HEK293T (cell line): ENCODE results near the gene RPS6KA1.

ENCODE experiments used
- CTCF ChIA-PET: fragments of 350-600 bp; formaldehyde crosslinking; extraction: SDS; loops from one replicate; lab custom pipeline; 2021; ENCODE audit warnings: antibody characterized with exemption, inconsistent platforms; lab: Yijun Ruan, JAX
- POLR2A ChIA-PET: fragments of 350-600 bp; formaldehyde crosslinking; extraction: SDS; loops from one replicate; lab custom pipeline; 2020; ENCODE audit warnings: antibody characterized with exemption, inconsistent platforms; lab: Yijun Ruan, JAX
- DNase-seq: peaks from one replicate; pipeline ENCODE4 v3.0.0; 2012; ENCODE audit warnings: mixed read lengths; ENCODE audit errors: extremely low spot score
- ARNT ChIP-seq: fragments of 450-650 bp; IDR thresholded peaks from 2 replicates; pipeline ENCODE4 v1.6.1; 2017; ENCODE audit warnings: mild to moderate bottlenecking
- BHLHE40 ChIP-seq: fragments of 450-650 bp; IDR thresholded peaks from 2 replicates; pipeline ENCODE4 v1.6.1; 2016; ENCODE audit warnings: mild to moderate bottlenecking, moderate library complexity, borderline replicate concordance
- CTBP1 ChIP-seq: fragments of 450-650 bp; IDR thresholded peaks from 2 replicates; pipeline ENCODE4 v1.6.1; 2016; ENCODE audit warnings: borderline replicate concordance
- ELF4 ChIP-seq: fragments of 450-650 bp; IDR thresholded peaks from 2 replicates; pipeline ENCODE4 v1.6.1; 2017; ENCODE audit warnings: antibody characterized with exemption
- FOXA1 ChIP-seq: fragments of 450-650 bp; IDR thresholded peaks from 2 replicates; pipeline ENCODE4 v1.6.1; 2016; ENCODE audit warnings: mild to moderate bottlenecking
- FOXK2 ChIP-seq: fragments of 450-650 bp; IDR thresholded peaks from 2 replicates; pipeline ENCODE4 v1.6.1; 2016; ENCODE audit warnings: mild to moderate bottlenecking
- FOXM1 ChIP-seq: fragments of 450-650 bp; IDR thresholded peaks from 2 replicates; pipeline ENCODE4 v1.6.1; 2017; ENCODE audit warnings: mild to moderate bottlenecking, borderline replicate concordance
- HDGF ChIP-seq: fragments of 450-650 bp; IDR thresholded peaks from 2 replicates; pipeline ENCODE4 v1.6.1; 2017; ENCODE audit warnings: antibody characterized with exemption, borderline replicate concordance
- L3MBTL2 ChIP-seq: fragments of 450-650 bp; conservative IDR thresholded peaks from 2 replicates; pipeline ENCODE4 v1.6.1; 2016; ENCODE audit warnings: mild to moderate bottlenecking
- LEF1 ChIP-seq: fragments of 450-650 bp; IDR thresholded peaks from 2 replicates; pipeline ENCODE4 v1.6.1; 2017; ENCODE audit warnings: mild to moderate bottlenecking, borderline replicate concordance
- NFRKB ChIP-seq: fragments of 450-650 bp; IDR thresholded peaks from 2 replicates; pipeline ENCODE4 v1.6.1; 2016; ENCODE audit warnings: mild to moderate bottlenecking, moderate library complexity
- SP1 ChIP-seq: fragments of 450-650 bp; IDR thresholded peaks from 2 replicates; pipeline ENCODE4 v1.6.1; 2017
- SUZ12 ChIP-seq: fragments of 450-650 bp; IDR thresholded peaks from 2 replicates; pipeline ENCODE4 v1.6.1; 2016; ENCODE audit warnings: mild to moderate bottlenecking
- TARDBP ChIP-seq: fragments of 450-650 bp; IDR thresholded peaks from 2 replicates; pipeline ENCODE4 v1.6.1; 2016
- ZNF384 ChIP-seq: fragments of 450-650 bp; IDR thresholded peaks from 2 replicates; pipeline ENCODE4 v1.6.1; 2016
- TF ChIP-seq, protein P1 (sequence below): fragments of 450-650 bp; IDR thresholded peaks from 2 replicates; pipeline ENCODE4 v1.6.1; 2016

RPS6KA1 gene

DNA sequence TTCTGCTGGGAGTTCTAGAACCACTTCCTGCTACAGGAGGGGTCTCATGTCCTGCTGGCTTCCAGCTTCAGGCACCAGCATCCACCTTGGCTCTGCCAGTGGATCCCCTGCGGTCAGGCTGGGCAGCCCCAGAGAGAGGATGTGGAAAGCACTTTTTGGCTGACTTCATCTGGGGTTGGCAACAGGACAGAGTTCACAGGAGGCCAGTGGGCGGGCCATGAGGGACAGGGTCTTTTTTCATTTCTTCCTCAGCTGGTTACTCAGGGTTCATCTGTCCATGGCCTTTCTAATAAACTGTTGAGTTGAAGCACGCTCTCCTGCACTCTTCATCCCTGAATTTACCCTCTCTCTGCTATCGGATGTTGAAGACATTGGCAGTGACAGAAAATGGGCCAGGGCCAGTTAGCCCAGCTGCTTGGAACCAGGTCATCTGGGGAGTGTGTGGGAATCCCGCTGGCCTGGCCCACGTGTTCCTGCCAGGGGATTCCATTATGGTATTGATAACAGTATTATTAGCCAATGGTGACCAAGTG is 45.2 kb downstream of the RPS6KA1 start:
- DNase-seq: no peak

DNA sequence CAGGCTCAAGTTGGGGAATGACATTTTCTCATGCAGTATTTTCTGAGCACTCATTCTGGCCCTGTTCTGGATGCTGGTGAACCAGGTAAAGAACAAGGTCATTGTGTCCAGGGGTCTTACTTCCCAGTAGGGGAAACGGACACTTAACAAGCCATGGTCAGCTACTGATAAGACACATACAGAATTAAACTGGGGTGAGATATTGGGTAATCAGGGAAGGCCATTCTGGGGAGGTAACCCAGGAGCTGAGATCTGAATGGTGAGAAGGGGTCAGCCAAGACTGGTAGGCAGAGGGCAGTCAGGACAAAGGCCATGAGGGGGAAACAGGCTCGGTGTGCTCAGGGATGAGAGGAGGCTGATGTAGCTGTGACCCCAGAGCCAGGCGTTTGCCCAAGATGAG is 45.8 kb downstream of the RPS6KA1 start:
- no peak for DNase-seq
- CTCF ChIA-PET: interaction anchor here (1.1 kb wide), 1 partner anchor 27 kb away, joined by 3 read pairs; no protein-coding TSS in a partner anchor
- POLR2A ChIA-PET: no interaction called here
- TF ChIP-seq HDGF: no peak
- TF ChIP-seq ELF4: no peak
- no peak for TF ChIP-seq CTBP1
- TF ChIP-seq TARDBP: no peak
- TF ChIP-seq, protein P1, sequence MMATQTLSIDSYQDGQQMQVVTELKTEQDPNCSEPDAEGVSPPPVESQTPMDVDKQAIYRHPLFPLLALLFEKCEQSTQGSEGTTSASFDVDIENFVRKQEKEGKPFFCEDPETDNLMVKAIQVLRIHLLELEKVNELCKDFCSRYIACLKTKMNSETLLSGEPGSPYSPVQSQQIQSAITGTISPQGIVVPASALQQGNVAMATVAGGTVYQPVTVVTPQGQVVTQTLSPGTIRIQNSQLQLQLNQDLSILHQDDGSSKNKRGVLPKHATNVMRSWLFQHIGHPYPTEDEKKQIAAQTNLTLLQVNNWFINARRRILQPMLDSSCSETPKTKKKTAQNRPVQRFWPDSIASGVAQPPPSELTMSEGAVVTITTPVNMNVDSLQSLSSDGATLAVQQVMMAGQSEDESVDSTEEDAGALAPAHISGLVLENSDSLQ: no peak
- no peak for TF ChIP-seq ZNF384
- TF ChIP-seq BHLHE40: no peak
- TF ChIP-seq FOXK2: no peak
- TF ChIP-seq ARNT: no peak
- no peak for TF ChIP-seq SUZ12
- no peak for TF ChIP-seq FOXM1
- no peak for TF ChIP-seq FOXA1

More for the DNA sequence above, 45.2 kb downstream of the RPS6KA1 start:
- ChIA-PET CTCF (no interaction called here), POLR2A (no interaction called here)
- TF ChIP-seq ELF4: no peak
- TF ChIP-seq FOXA1: no peak
- no peak for TF ChIP-seq ZNF384
- TF ChIP-seq ARNT: no peak

DNA sequence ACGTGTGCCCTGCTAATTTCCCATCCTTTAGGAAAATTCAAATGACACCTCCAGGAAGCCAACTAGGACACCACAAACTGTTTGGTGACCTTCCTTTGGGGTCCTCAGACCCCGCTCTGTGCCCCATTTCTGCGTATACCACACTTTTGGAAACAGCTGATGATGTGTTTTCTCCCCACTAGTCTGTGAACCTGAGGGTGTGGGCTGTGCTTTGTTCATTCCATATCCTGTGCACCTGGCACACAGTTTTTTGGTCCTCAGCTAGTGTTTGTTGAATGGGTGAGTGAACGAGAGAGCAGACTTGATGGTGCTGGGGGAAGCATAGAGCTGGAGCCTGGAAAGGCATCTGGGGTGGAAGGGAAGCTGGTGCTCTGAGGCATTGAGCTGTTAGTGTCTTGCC is 48.6 kb downstream of the RPS6KA1 start:
- TF ChIP-seq SP1 (no peak), L3MBTL2 (no peak), FOXA1 (no peak), ZNF384 (no peak), LEF1 (no peak), SUZ12 (no peak), CTBP1 (no peak), FOXM1 (no peak)
- TF ChIP-seq, protein P1: no peak
- DNase-seq: no peak
- CTCF ChIA-PET: no interaction called here
- POLR2A ChIA-PET: no interaction called here

DNA sequence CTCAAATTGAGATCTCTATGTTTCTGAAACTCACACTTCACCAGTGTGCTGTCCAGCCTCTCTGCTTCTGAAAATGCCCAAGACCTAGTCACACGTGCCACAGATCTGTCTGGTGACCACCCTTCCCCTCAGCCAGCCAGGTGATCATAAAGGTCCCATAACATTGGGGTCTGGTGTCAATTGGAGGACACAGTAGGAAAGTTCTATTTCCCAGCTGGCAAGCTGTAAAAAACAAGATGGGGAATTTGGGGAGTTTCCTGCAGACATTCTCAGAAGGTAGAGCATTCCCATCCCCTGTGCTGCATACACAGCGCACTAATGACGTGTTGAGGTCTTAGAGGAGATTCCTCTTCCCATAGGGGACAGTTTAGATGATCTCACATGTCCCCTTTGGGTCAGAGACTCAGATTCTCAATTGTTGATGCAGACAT is 50.1 kb downstream of the RPS6KA1 start:
- DNase-seq: no peak
- CTCF ChIA-PET: interaction anchor here (0.6 kb wide), 1 partner anchor 109 kb away, joined by 3 read pairs; no protein-coding TSS in a partner anchor
- TF ChIP-seq ZNF384 (no peak), CTBP1 (no peak), HDGF (no peak), FOXM1 (no peak)
- POLR2A ChIA-PET: no interaction called here

DNA sequence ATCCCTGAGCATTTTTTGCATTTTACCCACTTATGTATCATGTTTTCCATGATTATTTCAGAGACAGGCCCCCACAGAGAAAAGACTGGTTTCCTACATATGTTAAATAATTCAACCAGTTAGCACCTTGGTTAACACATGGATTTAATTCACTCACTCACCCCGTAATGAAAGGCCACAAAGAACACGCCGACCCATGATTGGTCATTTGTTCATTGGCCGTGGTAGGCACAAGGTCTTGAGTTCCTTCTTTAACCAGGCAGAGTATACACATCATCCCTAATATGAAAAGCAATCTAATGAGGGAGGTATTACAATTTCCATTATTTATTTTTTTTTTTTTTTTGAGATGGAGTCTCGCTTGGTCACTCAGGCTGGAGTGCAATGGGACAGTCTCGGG is 50.6 kb downstream of the RPS6KA1 start:
- CTCF ChIA-PET: interaction anchor here (1.0 kb wide), 1 partner anchor 112 kb away, joined by 3 read pairs; no protein-coding TSS in a partner anchor
- POLR2A ChIA-PET: no interaction called here
- TF ChIP-seq BHLHE40: no peak
- DNase-seq: no peak

DNA sequence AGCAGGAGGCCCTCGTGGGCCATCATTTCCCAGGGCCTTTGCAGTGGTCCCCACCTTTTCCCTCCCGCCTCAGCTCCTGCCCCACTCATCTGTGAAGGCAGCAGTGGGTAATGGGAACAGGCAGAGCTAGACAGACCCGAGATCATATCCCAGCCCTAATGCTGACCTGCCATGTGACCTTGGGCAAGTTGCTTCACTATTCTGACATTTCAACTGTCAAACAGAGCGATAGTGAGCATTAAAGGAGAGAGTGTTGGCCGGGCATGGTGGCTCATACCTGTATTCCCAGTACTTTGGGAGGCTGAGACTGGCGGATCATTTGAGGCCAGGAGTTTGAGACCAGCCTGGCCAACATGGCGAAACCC is 51.7 kb downstream of the RPS6KA1 start:
- POLR2A ChIA-PET: no interaction called here
- CTCF ChIA-PET: interaction anchor here (1.0 kb wide), 1 partner anchor 110 kb away, joined by 3 read pairs; no protein-coding TSS in a partner anchor
- TF ChIP-seq ARNT: no peak
- DNase-seq: no peak

DNA sequence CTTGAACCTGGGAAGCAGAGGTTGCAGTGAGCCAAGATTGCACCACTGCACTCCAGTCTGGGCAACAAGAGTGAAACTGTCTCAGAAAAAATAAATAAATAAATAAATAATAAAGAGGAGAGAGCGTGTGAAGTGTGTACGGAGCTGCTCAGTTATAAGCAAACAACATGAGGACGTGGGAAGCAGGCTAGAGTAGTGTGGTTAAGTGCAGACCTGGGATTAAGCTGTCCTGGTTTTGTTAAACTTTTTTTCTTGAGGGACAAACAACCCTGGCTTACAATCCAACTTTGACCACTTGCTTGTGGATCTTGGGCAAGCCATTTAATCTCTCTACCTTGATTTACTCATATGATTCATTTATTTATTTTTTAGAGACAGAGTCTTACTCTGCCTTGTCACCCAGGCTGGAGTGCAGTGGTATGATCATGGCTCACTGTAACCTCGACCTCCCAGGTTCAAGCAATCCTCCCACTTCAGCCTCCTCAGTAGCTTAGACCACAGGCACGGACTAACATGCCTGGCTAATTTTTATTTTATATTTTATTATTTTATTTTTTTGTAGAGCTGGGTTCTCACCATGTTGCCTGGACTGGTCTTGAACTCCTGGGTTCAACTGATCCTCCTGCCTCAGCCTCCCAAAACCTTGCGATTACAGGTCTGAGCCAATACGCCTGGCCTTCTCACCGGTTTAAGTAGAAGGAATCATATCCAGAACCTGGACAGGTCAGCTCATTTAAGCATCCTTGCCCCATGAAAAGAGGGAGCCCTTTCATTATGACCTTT is 52.7 kb downstream of the RPS6KA1 start:
- CTCF ChIA-PET: no interaction called here
- no peak for DNase-seq
- TF ChIP-seq FOXA1 (no peak), NFRKB (no peak), CTBP1 (no peak), LEF1 (no peak), L3MBTL2 (no peak), ARNT (no peak), TARDBP (no peak), HDGF (no peak), SUZ12 (no peak)
- POLR2A ChIA-PET: no interaction called here

DNA sequence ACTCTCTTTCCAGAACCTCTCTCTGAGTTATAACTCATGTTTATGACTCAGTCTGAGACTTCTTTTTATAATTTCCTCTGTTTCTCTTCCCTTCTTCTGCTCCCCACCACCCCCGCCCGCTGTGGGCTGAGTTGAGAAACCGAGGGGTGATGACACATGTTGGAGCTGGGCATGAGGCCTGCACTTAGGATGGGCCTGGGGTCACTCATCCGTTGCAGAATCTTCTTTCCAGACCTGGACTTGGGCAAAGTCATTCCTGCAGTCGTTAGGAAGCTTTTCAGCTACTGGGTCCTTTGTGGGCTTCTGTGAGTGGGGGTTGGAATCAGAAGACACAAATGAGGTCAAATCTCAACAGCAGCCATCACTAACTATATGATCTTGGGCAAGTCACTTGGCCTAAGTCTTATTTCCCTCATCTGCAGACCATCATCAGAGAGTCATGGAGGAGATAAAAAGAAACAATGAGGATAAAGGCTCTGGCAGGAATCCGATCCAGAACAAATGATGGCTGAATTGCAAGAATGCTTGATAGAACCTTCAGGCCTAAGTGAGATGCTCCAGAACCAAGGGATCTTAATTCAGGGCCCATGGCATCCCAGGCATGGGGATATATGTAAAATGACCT is 53.4 kb downstream of the RPS6KA1 start:
- no peak for DNase-seq
- CTCF ChIA-PET: no interaction called here
- TF ChIP-seq HDGF (no peak), FOXM1 (no peak), TARDBP (no peak), SP1 (no peak)
- POLR2A ChIA-PET: no interaction called here
